ENCODE data around the gene EGLN2.

The EGLN2 gene

GRCh38 chr19:40791349-40791748, 7.6 kb upstream of the EGLN2 start:
- Histone ChIP-seq H3K4me1 (ENCODE audit: control insufficient read depth, insufficient read depth, low read length) (0 out of 2 replicates have a peak, but pooled peaks cover 3% of the 10 kb centered on the region), H3K4me3 (ENCODE audit: low read depth, low read length) (no peak overlapping the region), H3K27ac (ENCODE audit: extremely low read depth, low read depth, low read length) (no peak overlapping the region), H3K36me3 (ENCODE audit: control insufficient read depth in 2 of 2, insufficient read depth in 1 of 2, low read length in 2 of 2) (peaks cover 0 to 37% of the 10 kb centered on the region in 2 experiments; a peak in 2 of 3 replicates), H3K9me3 (ENCODE audit: control insufficient read depth, insufficient read depth, low read depth, low read length) (no peaks in the 10 kb centered on the region)
- TF ChIP-seq SCRT2 (tag by site-specific recombination; IDR thresholded peaks at IDR 0.05) (peak; percentile 57), ZNF19 (tag by site-specific recombination; IDR thresholded peaks at IDR 0.05; ENCODE audit: low read depth) (no peak), ZBTB17 (tag by site-specific recombination; IDR thresholded peaks at IDR 0.05) (no peak)
- CTCF ChIA-PET: interaction anchor here (1.0 to 2.3 kb wide), 3 partner anchors 13 to 157 kb away, joined by 3 to 6 read pairs (median 4); no protein-coding TSS in a partner anchor
- POLR2A ChIA-PET: interaction anchor here (1.3 kb wide), 1 partner anchor 41 kb away, joined by 4 read pairs; the partner anchor contains the start of gene ACTMAP

- Histone ChIP-seq H3K4me3 (ENCODE audit: low read depth, low read length) (no peak overlapping the region), H3K36me3 (ENCODE audit: control insufficient read depth in 2 of 2, insufficient read depth in 1 of 2, low read length in 2 of 2) (peaks cover 0 to 37% of the 10 kb centered on the region in 2 experiments; a peak in 2 of 3 replicates)
- CTCF ChIA-PET: interaction anchor here (1.1 to 2.3 kb wide), 2 partner anchors 15 to 157 kb away, joined by 4 to 6 read pairs; no protein-coding TSS in a partner anchor
Measured at GRCh38 chr19:40791996-40792395, 7.0 kb upstream of the EGLN2 start.

GRCh38 chr19:40797166-40797962, 1.6 kb upstream of the EGLN2 start:
- Histone ChIP-seq H3K4me1 (ENCODE audit: control insufficient read depth, insufficient read depth, low read length) (peaks cover 30% of the 10 kb centered on the region), H3K4me3 (ENCODE audit: low read depth, low read length) (no peak overlapping the region), H3K27ac (ENCODE audit: extremely low read depth, low read depth, low read length) (peak overlapping the region; percentile 77; the same call in 1 of the 2 replicates), H3K36me3 (ENCODE audit: control insufficient read depth in 2 of 2, insufficient read depth in 1 of 2, low read length in 2 of 2) (peaks cover 19 to 40% of the 10 kb centered on the region in 2 experiments), H3K9me3 (ENCODE audit: control insufficient read depth, insufficient read depth, low read depth, low read length) (no peaks in the 10 kb centered on the region)
- POLR2A ChIA-PET: interaction anchor here (0.6 to 3.6 kb wide), 8 partner anchors 9 to 354 kb away, joined by 3 to 66 read pairs (median 4); partner anchors contain the start of gene RAB4B
- CTCF ChIA-PET: interaction anchor here (0.7 to 5.0 kb wide), 7 partner anchors 10 to 352 kb away, joined by 3 to 43 read pairs (median 3); partner anchors contain the start of gene RAB4B
- no peak for TF ChIP-seq ZNF404 (tag by site-specific recombination; IDR thresholded peaks at IDR 0.05)
- TF ChIP-seq ZNF280C (tag by site-specific recombination; IDR thresholded peaks at IDR 0.05): no peak
- no peak for TF ChIP-seq KLF9 (tag by site-specific recombination; IDR thresholded peaks at IDR 0.05; ENCODE audit: low read depth)
- no peak for TF ChIP-seq ZSCAN30 (tag by site-specific recombination; IDR thresholded peaks at IDR 0.05)
- TF ChIP-seq ZNF18 (tag by site-specific recombination; IDR thresholded peaks at IDR 0.05): peak; percentile 14; the same call in 1 of the 2 replicates
- TF ChIP-seq GLIS1 (tag by site-specific recombination; IDR thresholded peaks at IDR 0.05): no peak
- no peak for TF ChIP-seq ZNF211 (tag by site-specific recombination; IDR thresholded peaks at IDR 0.05; ENCODE audit: low read depth)
- TF ChIP-seq SCRT2 (tag by site-specific recombination; IDR thresholded peaks at IDR 0.05): peak; percentile 71
- peak; percentile 92 for TF ChIP-seq ZNF121 (tag by site-specific recombination; IDR thresholded peaks at IDR 0.05)
- TF ChIP-seq ZNF157 (tag by site-specific recombination; IDR thresholded peaks at IDR 0.05): peak; percentile 14; the same call in 1 of the 2 replicates
- TF ChIP-seq PRDM1 (tag by site-specific recombination; IDR thresholded peaks at IDR 0.05): no peak
- no peak for TF ChIP-seq ATF2 (tag by site-specific recombination; IDR thresholded peaks at IDR 0.05; ENCODE audit: low read depth)

More at GRCh38 chr19:40791996-40792395, 7.0 kb upstream of the EGLN2 start:
- POLR2A ChIA-PET: interaction anchor here (1.3 to 2.3 kb wide), 2 partner anchors 14 to 42 kb away, joined by 4 to 16 read pairs; partner anchors contain the start of genes ACTMAP and RAB4B
- H3K9me3 ChIP-seq (ENCODE audit: control insufficient read depth, insufficient read depth, low read depth, low read length): no peaks in the 10 kb centered on the region
- no peak overlapping the region; the same call in 1 of the 2 replicates for H3K27ac ChIP-seq (ENCODE audit: extremely low read depth, low read depth, low read length)
- 0 out of 2 replicates have a peak, but pooled peaks cover 3% of the 10 kb centered on the region for H3K4me1 ChIP-seq (ENCODE audit: control insufficient read depth, insufficient read depth, low read length)
- TF ChIP-seq ZBTB17 (tag by site-specific recombination; IDR thresholded peaks at IDR 0.05): 0 out of 2 replicates have a peak, but pooled peaks have one; percentile 34
- no peak for TF ChIP-seq TCF7L2 (IDR thresholded peaks at IDR 0.05; ENCODE audit: borderline replicate concordance, low read depth, low read length)
- 0 out of 2 replicates have a peak, but pooled peaks have one; percentile 18 for TF ChIP-seq ZNF366 (tag by site-specific recombination; conservative IDR thresholded peaks at IDR 0.05)
